Testis (tissue), 3 donors: ENCODE measurements around the gene NALCN. TPM values are rescaled to one million over a fixed set of nuclear protein-coding genes. Genes with fewer than 3 reads are reported as not detected.

ENCODE experiments used
- DNase-seq: peaks from one replicate; pipeline ENCODE4 v3.0.0-alpha.2; 2019
- H3K27ac ChIP-seq, 2 donors: fragments of 200-600 bp; sonication (generic); one replicate each; pipeline ENCODE4 v1.5.1; 2019
- H3K27me3 ChIP-seq: fragments of 200-600 bp; sonication (generic); one replicate; pipeline ENCODE4 v1.5.1; 2019
- H3K36me3 ChIP-seq: fragments of 200-600 bp; sonication (generic); one replicate; pipeline ENCODE4 v1.5.1; 2017; ENCODE audit warnings: low read depth; ENCODE audit errors: missing control alignments
- H3K4me1 ChIP-seq: fragments of 200-600 bp; sonication (generic); one replicate; pipeline ENCODE4 v1.5.1; 2019
- H3K4me3 ChIP-seq, 2 donors: fragments of 200-600 bp; sonication (generic); one replicate each; pipeline ENCODE4 v1.5.1; 2017 to 2019
- H3K9me3 ChIP-seq: fragments of 200-600 bp; sonication (generic); one replicate; pipeline ENCODE4 v1.5.1; 2017
- CTCF ChIP-seq, 3 experiments: fragments of 450-650 bp in 2 of 3; fragments of 200-600 bp in 1 of 3; sonication (generic) in 1 of 3; IDR thresholded peaks; one replicate each; pipeline ENCODE4 v1.5.1; 2016 to 2019; ENCODE audit warnings: antibody characterized with exemption in 3 of 3, mild to moderate bottlenecking in 2 of 3, moderate library complexity in 1 of 3
- POLR2A ChIP-seq: fragments of 450-650 bp; IDR thresholded peaks from one replicate; pipeline ENCODE4 v1.6.1; 2017; ENCODE audit warnings: antibody characterized with exemption, mild to moderate bottlenecking, moderate library complexity
- WGBS, 2 donors: methylation state at CpG; one replicate each; pipeline ENCODE4 v1.1.5; 2018; 5-methylcytosine and 5-hydroxymethylcytosine counted together
- intact Hi-C: fragments of 100-400 bp; cut with DNase I; formaldehyde crosslinking; loops from one replicate; pipeline ENCODE4 v1.15.1; 2023; ENCODE audit warnings: low total_unique reads
- polyA plus RNA-seq: library from polyadenylated mRNA; stranded (reverse); fragments of 350-450 nt; fragmentation: Illumina TruSeq; extraction: RNeasy Lipid Tissue Mini Kit (QIAGEN cat#74804); gene quantifications from one replicate; pipeline ENCODE4 v1.2.3, GENCODE V29; 2014; ENCODE audit warnings: low read depth, low replicate concordance; ENCODE audit not compliant: insufficient read depth
- total RNA-seq, 2 donors: library from RNA; depleted of rRNA; stranded (reverse); fragments of >200 nt; gene quantifications; one replicate each; pipeline ENCODE4 v1.2.3, GENCODE V29; 2016

The NALCN gene
- total and polyA plus RNA-seq, 3 donors from 2014 or later: 2.9 to 4.0 (median 3.2) TPM

GRCh38 chr13:101429733-101430132 lies 13.4 kb upstream of the NALCN start:
- Histone ChIP-seq H3K4me1 (no peaks in the 10 kb centered on the region), H3K9me3 (no peaks in the 10 kb centered on the region), H3K27me3 (no peaks in the 10 kb centered on the region), H3K4me3 (no peak overlapping the region), H3K27ac (no peak overlapping the region), H3K36me3 (no peaks in the 10 kb centered on the region)
- DNase-seq: no peak
- intact Hi-C loops: no loop called here
- no peak for TF ChIP-seq POLR2A
- TF ChIP-seq CTCF (IDR thresholded peaks at IDR 0.05): no peak
- WGBS, 2 donors: 87 to 95% methylated on average over 3 of the region's 3 CpGs

- Histone ChIP-seq H3K36me3 (no peaks in the 10 kb centered on the region), H3K27me3 (no peaks in the 10 kb centered on the region), H3K9me3 (no peaks in the 10 kb centered on the region), H3K4me1 (no peaks in the 10 kb centered on the region), H3K27ac (no peak overlapping the region), H3K4me3 (peak overlapping the region; percentile 7 to 21)
- no peak for DNase-seq
- TF ChIP-seq CTCF (IDR thresholded peaks at IDR 0.05) (no peak), POLR2A (no peak)
- intact Hi-C loops: no loop called here
- WGBS, 2 donors: 46 to 66% methylated on average over 10 of the region's 10 CpGs
These were observed 9.3 kb upstream of the NALCN start for GRCh38 chr13:101425623-101426022.

- no peak for DNase-seq
- Histone ChIP-seq H3K9me3 (no peaks in the 10 kb centered on the region), H3K4me1 (no peaks in the 10 kb centered on the region), H3K4me3 (no peak overlapping the region), H3K27me3 (no peaks in the 10 kb centered on the region), H3K27ac (no peak overlapping the region), H3K36me3 (no peaks in the 10 kb centered on the region)
- 72 to 81% methylated on average over 3 of the region's 3 CpGs for WGBS, 2 donors
- TF ChIP-seq CTCF (IDR thresholded peaks at IDR 0.05) (no peak), POLR2A (no peak)
- intact Hi-C loops: no loop called here
These were observed 8.8 kb upstream of the NALCN start for GRCh38 chr13:101425156-101425471.

GRCh38 chr13:101424381-101425155 lies 8.3 kb upstream of the NALCN start:
- Histone ChIP-seq H3K27ac (no peak overlapping the region), H3K4me1 (no peaks in the 10 kb centered on the region), H3K36me3 (no peaks in the 10 kb centered on the region), H3K9me3 (no peaks in the 10 kb centered on the region), H3K27me3 (no peaks in the 10 kb centered on the region), H3K4me3 (no peak overlapping the region)
- intact Hi-C loops: no loop called here
- no peak for TF ChIP-seq POLR2A
- no peak for TF ChIP-seq CTCF (IDR thresholded peaks at IDR 0.05)
- 50 to 51% methylated on average over 6 of the region's 6 CpGs for WGBS, 2 donors
- DNase-seq: no peak

GRCh38 chr13:101423872-101424271 lies 7.6 kb upstream of the NALCN start:
- H3K27ac ChIP-seq: no peak overlapping the region
- 76 to 97% methylated on average over 2 of the region's 2 CpGs for WGBS, 2 donors

More at GRCh38 chr13:101423872-101424271, 7.6 kb upstream of the NALCN start:
- no peak for DNase-seq
- intact Hi-C loops: no loop called here
- H3K4me1 ChIP-seq: no peaks in the 10 kb centered on the region
- TF ChIP-seq CTCF (IDR thresholded peaks at IDR 0.05): no peak
- TF ChIP-seq POLR2A: no peak
- H3K4me3 ChIP-seq: no peak overlapping the region
- H3K27me3 ChIP-seq: no peaks in the 10 kb centered on the region
- no peaks in the 10 kb centered on the region for H3K9me3 ChIP-seq
- no peaks in the 10 kb centered on the region for H3K36me3 ChIP-seq
